ENCODE results near the gene SDCBP2.

SDCBP2 gene, protein sequence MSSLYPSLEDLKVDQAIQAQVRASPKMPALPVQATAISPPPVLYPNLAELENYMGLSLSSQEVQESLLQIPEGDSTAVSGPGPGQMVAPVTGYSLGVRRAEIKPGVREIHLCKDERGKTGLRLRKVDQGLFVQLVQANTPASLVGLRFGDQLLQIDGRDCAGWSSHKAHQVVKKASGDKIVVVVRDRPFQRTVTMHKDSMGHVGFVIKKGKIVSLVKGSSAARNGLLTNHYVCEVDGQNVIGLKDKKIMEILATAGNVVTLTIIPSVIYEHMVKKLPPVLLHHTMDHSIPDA

DNA sequence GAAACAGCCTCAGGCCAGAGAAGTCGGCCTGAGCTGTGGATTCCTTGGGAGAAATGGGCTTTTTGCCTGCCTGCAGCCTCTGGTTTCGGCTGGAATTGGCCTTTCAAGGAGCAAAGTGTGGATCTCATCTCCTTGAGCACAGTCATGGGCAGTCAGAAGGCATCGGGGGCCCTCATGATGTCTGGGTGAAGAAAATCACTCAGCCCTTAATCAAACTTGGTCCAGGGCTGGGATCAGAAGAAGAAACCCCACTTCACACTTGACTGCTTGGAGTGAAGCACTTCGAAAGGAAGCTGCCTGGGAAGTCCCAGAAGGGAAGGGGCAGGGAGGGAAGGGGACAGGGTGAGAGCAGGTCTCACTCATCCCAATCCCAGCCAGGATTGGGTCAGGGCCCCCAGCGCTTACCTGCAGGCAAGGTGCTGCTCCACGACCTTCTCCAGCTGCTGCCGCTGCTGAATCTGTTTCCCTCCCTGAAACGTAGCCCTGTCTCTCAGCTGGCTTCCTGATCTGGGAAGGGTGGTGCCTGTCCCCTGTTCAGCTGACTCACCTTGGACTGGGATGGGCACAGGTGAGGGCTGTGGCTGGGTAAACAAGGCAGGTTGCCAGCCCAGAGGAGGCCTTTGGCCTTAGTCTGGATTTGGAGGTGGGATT, at the start of gene SDCBP2:
Gene SDCBP2 (minus strand): TSS at position 460 of the 651 bp plus-strand sequence. CDS start 8,723 bp downstream, outside the sequence.
- no peak for DNase-seq (ENCODE audit: low read depth)

GRCh38 chr20:1378735-1379125, 49.8 kb upstream of the SDCBP2 start:
- DNase-seq (ENCODE audit: low read depth), result no peak

DNA sequence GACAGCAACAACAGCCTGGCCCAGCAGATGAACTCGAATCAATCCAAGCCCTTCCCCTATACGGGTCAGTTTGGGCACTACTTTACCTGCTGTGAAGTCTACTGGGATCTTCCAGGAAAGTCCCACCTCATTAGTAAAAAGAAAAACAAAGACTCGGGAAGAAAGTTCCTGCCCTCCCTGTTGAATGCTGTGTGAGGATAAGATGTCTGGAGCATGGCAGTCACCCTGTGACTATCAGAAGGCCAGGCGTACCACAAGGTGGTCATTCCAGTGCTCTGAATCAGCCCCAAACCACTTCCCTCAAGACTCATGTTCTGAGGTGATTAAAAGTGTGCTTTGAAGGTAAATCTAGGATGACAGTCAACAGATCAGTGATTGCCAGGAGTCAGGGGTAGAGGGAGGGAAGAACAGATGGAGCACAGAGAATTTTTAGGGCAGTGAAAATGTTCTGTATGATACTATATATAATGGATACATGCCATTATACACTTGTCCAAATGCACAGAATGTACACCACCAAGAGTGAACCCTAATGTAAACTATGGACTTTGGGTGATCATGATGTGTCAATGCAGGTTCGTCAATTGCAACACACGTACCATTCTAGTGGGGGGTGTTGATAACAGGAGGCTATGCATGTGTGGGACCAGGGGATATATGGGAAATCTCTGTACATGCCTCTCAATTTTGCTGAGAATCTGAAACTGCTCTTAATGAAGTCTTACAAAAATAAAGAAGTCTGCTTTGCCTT, 49.2 kb upstream of the SDCBP2 start:
- no peak for DNase-seq (ENCODE audit: low read depth)

DNA sequence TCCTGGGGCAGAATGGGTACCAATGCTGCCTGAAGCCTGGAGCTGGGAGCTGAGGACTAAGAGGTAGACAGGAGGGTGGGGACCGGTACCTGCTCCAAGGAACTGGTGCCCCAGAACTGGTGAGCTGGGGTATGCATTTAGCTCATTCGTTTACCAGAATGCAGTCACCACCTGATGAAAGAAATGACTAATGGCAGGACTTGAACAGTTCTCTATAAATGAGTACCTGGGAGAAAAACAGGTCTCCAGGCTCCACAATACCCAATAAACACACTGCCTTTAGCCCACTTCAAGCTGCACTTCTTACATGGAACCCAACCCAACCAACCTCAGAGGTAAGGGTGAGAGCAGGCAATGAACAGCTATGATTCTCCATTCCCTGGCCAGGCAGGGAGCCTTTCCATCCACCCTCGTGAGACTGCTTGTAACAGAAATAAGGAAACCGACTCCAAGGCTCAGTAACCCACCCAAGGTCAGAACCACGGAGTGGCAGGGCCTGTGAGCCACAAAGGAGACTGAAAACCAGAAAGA, 48.5 kb upstream of the SDCBP2 start:
- DNase-seq (ENCODE audit: low read depth), result no peak

DNA sequence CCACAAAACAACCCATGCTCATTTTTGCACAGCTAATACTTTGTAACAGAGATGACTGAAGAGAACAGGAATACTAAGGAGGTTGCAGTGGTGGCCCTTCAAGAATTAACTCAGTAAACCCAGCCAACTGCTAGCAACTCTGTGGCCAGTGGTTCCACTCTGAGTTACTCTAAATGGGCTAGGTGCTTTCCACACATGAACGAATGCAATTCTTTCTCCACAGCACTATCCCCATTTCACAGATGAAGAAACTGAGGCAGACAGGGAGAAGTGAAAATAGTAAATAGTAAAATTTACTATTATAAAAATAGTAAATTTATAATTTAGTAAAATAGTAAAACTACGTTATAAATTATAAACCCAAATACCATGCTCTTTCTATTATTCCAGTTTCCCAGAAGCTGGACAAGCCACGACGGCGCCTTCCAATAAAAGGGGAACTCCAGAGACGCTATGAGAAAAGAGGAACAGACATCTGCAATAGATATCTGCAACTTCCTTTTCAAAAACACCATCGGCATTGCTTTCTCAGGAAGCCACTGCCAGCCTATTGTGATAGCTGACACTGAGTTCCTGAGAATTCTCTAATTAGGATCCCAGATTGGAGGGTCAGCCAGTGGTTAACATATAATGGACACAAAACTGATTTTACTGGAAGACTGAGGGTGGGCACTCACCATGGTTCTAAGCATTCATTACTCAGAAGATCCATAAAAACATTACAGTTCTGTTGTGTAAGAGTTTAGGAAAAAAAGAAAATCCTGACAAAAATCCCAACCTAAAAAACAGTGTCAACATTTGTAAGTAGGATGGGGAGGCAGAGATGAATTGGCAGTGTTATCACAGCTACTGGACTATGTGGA, 47.7 kb upstream of the SDCBP2 start:
- no peak for DNase-seq (ENCODE audit: low read depth)

DNA sequence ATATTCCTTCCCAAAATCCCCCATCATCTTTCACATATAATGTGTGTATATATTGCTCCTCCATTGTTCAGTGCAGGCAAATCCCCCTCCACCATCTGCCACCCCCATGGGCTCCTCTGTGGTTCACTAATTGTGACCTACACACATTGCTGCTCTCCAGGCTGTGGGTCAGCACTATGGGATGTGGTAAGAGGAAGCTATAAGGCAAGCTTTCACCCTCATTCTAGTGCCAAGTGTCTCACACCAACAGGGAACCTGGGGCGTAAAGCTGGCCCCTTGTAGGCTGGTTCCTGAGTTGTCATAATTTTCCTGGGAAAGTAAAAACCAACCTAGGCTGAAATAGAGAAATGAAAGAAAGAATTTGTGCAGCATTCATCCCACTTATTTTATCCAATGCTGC, 47.1 kb upstream of the SDCBP2 start:
- no peak for DNase-seq (ENCODE audit: low read depth)

DNA sequence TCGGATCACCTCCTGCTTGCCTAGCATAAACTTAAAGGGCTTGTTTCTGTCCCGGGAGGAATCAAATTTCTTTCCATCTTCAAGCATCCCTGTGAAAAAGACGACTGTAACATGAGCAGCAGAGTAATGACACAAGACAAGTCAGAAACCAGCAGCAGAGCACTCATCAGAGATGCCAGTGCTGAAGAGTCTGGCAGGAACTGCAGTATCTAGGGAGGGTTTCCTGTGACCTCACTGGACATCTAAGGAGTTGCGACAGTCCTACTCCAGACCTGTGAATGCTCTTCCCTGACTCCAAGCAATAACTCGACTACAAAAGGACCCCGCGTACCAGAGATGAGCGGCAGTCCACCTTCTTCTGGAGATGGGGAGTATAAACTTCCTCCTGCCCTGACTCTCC, 46.6 kb upstream of the SDCBP2 start:
- DNase-seq (ENCODE audit: low read depth), result no peak

- no peak for DNase-seq (ENCODE audit: low read depth)
These were observed 45.3 kb upstream of the SDCBP2 start for GRCh38 chr20:1374246-1374645.

GRCh38 chr20:1373614-1374013, 44.7 kb upstream of the SDCBP2 start:
- DNase-seq (ENCODE audit: low read depth), result no peak

GRCh38 chr20:1373036-1373435, 44.1 kb upstream of the SDCBP2 start:
- no peak for DNase-seq (ENCODE audit: low read depth)

DNA sequence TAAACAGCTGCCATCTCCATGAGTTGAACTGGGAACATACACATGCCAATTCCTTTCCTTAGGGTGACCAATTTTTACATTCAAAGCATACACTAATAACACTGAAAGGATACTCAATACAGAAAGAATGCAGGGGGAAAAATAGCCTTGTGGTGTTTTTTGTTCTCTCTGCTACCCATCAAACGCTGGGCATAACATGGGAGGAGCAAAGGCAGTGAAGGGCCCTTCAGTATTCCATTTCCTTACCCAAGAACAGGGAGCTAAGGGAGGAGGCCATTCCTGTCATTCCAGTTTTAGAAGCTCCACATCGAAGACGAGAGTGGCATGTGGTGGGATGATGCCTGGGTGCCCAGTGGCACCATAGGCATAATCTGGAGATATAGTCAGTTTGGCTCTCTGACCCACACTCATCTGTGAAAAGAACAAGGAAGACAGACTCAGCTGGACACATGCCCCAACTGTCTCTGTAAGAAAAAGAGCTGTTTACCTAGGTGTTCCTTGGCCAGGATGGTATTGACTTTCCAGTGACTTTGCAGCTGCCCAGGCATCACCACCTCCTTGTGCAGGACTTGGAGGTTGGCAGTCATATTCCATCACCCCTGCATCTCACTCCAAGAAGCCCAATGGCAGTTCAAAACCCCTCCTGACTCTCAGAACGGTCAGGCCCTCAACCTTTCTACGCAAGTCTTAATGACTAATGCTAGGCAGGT, 43.0 kb upstream of the SDCBP2 start:
- DNase-seq (ENCODE audit: low read depth), result no peak

DNA sequence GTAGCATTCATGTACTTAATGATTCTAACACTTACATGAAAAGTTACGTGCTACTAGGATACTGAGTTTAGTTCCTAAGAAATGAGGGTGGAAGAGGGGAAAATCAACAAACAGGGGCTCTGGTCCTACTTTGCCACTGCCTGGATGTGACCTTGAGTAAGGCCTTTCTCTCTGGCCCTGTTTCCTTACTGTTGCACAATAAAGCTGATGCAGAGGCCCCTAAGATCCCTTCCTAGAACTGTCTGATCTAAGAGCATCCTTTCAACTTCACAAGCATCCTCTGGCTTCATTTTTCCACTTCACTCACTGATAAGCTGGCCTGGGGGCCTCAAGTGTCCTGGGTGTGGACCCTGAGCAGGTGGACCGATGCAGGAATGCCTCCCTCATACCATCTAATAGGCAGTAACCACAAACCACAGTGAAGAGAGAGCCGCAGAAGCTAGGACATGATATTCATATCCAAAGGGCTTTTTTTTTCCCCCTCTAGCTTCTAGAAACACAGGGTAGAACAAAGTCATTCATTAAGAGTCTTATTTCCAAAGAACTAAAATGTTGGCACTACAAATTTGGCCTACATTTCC, 42.4 kb upstream of the SDCBP2 start:
- DNase-seq (ENCODE audit: low read depth), result no peak

- DNase-seq (ENCODE audit: low read depth), result no peak
These were observed 41.7 kb upstream of the SDCBP2 start for GRCh38 chr20:1370548-1371110.

DNA sequence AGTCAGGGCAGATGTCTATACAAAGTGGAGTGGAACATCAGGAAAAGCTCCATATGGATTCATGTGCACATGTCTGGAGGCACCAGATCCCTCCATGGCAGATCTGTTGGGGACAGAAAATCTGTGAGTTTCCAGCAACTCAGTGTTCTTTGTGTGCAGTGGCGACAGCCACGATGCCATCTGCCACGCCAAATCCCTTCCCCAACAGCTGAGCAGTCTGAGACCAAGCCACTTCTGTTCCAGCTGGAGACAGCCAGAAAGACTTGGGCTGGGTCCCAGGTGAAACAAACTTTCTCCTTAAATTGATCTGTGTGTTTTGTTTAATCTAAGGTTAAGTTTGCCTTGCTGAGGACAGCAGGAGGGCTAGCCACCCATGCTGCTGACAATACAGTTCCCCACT, 41.0 kb upstream of the SDCBP2 start:
- no peak for DNase-seq (ENCODE audit: low read depth)

GRCh38 chr20:1368448-1369199, 39.7 kb upstream of the SDCBP2 start:
- DNase-seq (ENCODE audit: low read depth), result no peak

DNA sequence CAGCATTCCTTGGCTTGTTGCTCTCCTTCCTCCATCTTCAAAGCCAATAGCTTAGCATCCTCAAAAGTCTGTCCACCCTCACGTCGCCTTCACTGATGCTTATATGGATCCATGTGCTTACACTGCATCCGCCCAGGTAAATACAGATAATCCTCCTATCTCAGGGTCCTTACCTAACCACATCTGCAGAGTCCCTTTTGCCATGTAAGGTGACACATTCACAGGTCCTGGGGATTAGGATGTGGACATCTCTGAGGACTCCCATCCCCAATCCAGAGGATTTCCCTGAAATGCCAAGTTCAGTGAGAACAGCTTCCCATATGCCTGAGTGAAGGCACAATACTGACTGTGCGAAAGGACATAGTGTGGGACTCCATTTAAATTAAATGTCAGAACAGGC, 38.5 kb upstream of the SDCBP2 start:
- no peak for DNase-seq (ENCODE audit: low read depth)

GRCh38 chr20:1364106-1364505, 35.2 kb upstream of the SDCBP2 start:
- no peak for DNase-seq (ENCODE audit: low read depth)

GRCh38 chr20:1363522-1363921, 34.6 kb upstream of the SDCBP2 start:
- DNase-seq (ENCODE audit: low read depth), result no peak

DNA sequence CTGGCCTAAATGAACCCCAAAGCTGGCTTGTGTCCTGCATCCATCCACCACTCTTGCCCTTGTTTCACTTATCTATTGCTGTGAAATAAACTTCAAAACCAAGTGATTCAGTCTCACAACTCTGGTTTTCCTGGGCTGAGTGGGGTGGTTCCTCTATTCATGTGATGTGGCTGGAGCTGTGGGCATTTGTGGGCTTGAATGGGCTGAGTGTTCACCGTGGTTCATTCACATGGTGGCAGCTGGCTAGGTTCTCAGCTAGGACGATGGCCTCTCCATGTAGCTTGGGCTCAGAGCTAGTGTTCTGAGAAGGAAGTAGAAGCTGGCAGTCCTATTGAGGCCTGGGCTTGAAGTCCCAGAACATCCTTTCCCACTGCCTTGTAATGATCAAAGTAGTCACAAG, 33.5 kb upstream of the SDCBP2 start:
- DNase-seq (ENCODE audit: low read depth), result no peak

All from fibroblast of the conjunctiva (primary cell).